IMR-90 (cell line): ENCODE results near the gene CCDC177. TPM values are rescaled to one million over a fixed set of nuclear protein-coding genes. Genes with fewer than 3 reads are reported as not detected.

Experiments
- ATAC-seq: fragments of 200-7000 bp; cut with Tn5 transposase; 2 replicates; pipeline ENCODE4 v1.9.1; 2020; ENCODE audit warnings: low read depth, mild to moderate bottlenecking, moderate library complexity
- BruUV-seq: library from RNA; stranded (reverse); fragments of 400-500 nt; replicated peaks from 2 replicates; lab custom pipeline; 2021; lab: Mats Ljungman, UMichigan
- CTCF ChIA-PET: fragments of 300-600 bp; formaldehyde crosslinking; extraction: SDS; loops from one replicate; lab custom pipeline; 2021; ENCODE audit warnings: antibody characterized with exemption; lab: Yijun Ruan, JAX
- POLR2A ChIA-PET: fragments of 300-600 bp; sonication (Branson Sonifier 250); formaldehyde crosslinking; loops from one replicate; lab custom pipeline; 2022; ENCODE audit warnings: antibody characterized with exemption; ENCODE audit not compliant: unreplicated experiment; lab: Charles Lee
- DNase-seq: peaks from one replicate; pipeline ENCODE4 v3.0.0; 2013
- H2AFZ ChIP-seq: replicated peaks from 2 replicates; pipeline ENCODE3; 2013; ENCODE audit warnings: low read length, mild to moderate bottlenecking; ENCODE audit not compliant: poor library complexity
- H2AK5ac ChIP-seq: 2 replicates; pipeline ENCODE4 v1.6.1; 2013; ENCODE audit warnings: low read depth, low read length, inconsistent platforms
- H2AK9ac ChIP-seq: replicated peaks from 2 replicates; pipeline ENCODE3; 2013; ENCODE audit warnings: mild to moderate bottlenecking, low read depth, low read length, moderate library complexity; ENCODE audit not compliant: poor library complexity
- H2BK120ac ChIP-seq: 2 replicates; pipeline ENCODE4 v1.6.1; 2013; ENCODE audit warnings: low read depth, low read length, inconsistent platforms
- H2BK15ac ChIP-seq: 3 replicates; pipeline ENCODE4 v1.6.1; 2013; ENCODE audit warnings: low read depth, low read length, inconsistent platforms
- H2BK20ac ChIP-seq: 2 replicates; pipeline ENCODE4 v1.6.1; 2013; ENCODE audit warnings: low read depth, mild to moderate bottlenecking, inconsistent platforms, low read length, moderate library complexity
- H2BK5ac ChIP-seq: 2 replicates; pipeline ENCODE4 v1.6.1; 2013; ENCODE audit warnings: mild to moderate bottlenecking, low read depth, low read length, inconsistent platforms; ENCODE audit not compliant: poor library complexity, severe bottlenecking
- H3K14ac ChIP-seq: replicated peaks from 2 replicates; pipeline ENCODE4 v1.6.1; 2013; ENCODE audit warnings: low read depth, low read length, inconsistent platforms
- H3K18ac ChIP-seq: 2 replicates; pipeline ENCODE4 v1.6.1; 2013; ENCODE audit warnings: low read depth, low read length, control low read depth
- H3K23ac ChIP-seq: 2 replicates; pipeline ENCODE4 v1.6.1; 2013; ENCODE audit warnings: low read depth, low read length, inconsistent platforms
- H3K27ac ChIP-seq: 2 replicates; pipeline ENCODE4 v1.5.1; 2013; ENCODE audit warnings: mild to moderate bottlenecking, control low read depth, low read length; ENCODE audit not compliant: insufficient read depth
- H3K27me3 ChIP-seq: 2 replicates; pipeline ENCODE4 v1.6.1; 2013; ENCODE audit warnings: low read length; ENCODE audit not compliant: control insufficient read depth, insufficient read depth
- H3K36me3 ChIP-seq: 2 replicates; pipeline ENCODE4 v1.6.1; 2013; ENCODE audit warnings: low read length, mixed read lengths; ENCODE audit not compliant: control insufficient read depth, insufficient read depth
- H3K4ac ChIP-seq: 2 replicates; pipeline ENCODE4 v1.6.1; 2013; ENCODE audit warnings: low read depth, low read length, inconsistent platforms
- H3K4me1 ChIP-seq: 2 replicates; pipeline ENCODE4 v1.6.1; 2013; ENCODE audit warnings: low read length, mixed read lengths; ENCODE audit not compliant: control insufficient read depth, insufficient read depth
- H3K4me2 ChIP-seq: 2 replicates; pipeline ENCODE4 v1.6.1; 2013; ENCODE audit warnings: low read depth, mild to moderate bottlenecking, control low read depth, low read length, moderate library complexity
- H3K4me3 ChIP-seq: 2 replicates; pipeline ENCODE4 v1.5.1; 2013; ENCODE audit warnings: low read depth, mild to moderate bottlenecking, control low read depth, low read length, moderate library complexity; ENCODE audit not compliant: insufficient read depth
- H3K56ac ChIP-seq: 2 replicates; pipeline ENCODE4 v1.6.1; 2013; ENCODE audit warnings: low read length, inconsistent platforms; ENCODE audit not compliant: insufficient read depth; ENCODE audit errors: extremely low read depth
- H3K79me1 ChIP-seq, 2 experiments: 2 replicates each; pipeline ENCODE4 v1.6.1; 2013; ENCODE audit warnings: low read length in 2 of 2, inconsistent platforms in 1 of 2, low read depth in 1 of 2
- H3K9ac ChIP-seq: 2 replicates; pipeline ENCODE4 v1.6.1; 2013; ENCODE audit warnings: low read depth, low read length, control low read depth
- H3K9me1 ChIP-seq: 2 replicates; pipeline ENCODE4 v1.6.1; 2013; ENCODE audit warnings: low read length, inconsistent platforms; ENCODE audit not compliant: insufficient read depth
- H3K9me3 ChIP-seq: 2 replicates; pipeline ENCODE4 v1.6.1; 2013; ENCODE audit warnings: low read length; ENCODE audit not compliant: control insufficient read depth, insufficient read depth
- H4K20me1 ChIP-seq: 2 replicates; pipeline ENCODE4 v1.6.1; 2013; ENCODE audit warnings: low read length, inconsistent platforms; ENCODE audit not compliant: insufficient read depth
- H4K5ac ChIP-seq: 2 replicates; pipeline ENCODE4 v1.6.1; 2013; ENCODE audit warnings: mild to moderate bottlenecking, low read depth, low read length, control low read depth
- H4K8ac ChIP-seq, 2 experiments: 2 replicates each; pipeline ENCODE4 v1.6.1; 2013; ENCODE audit warnings: low read depth in 2 of 2, low read length in 2 of 2, control low read depth in 1 of 2, inconsistent platforms in 1 of 2
- H4K91ac ChIP-seq: 2 replicates; pipeline ENCODE4 v1.6.1; 2013; ENCODE audit warnings: low read depth, low read length, inconsistent platforms; ENCODE audit not compliant: insufficient read depth
- CEBPB ChIP-seq: IDR thresholded peaks from 2 replicates; pipeline ENCODE4 v1.6.1; 2012; ENCODE audit warnings: low read depth, low read length, improper control_type of control experiment
- FOS ChIP-seq: fragments of 150-350 bp; IDR thresholded peaks from 2 replicates; pipeline ENCODE4 v1.6.1; 2016; ENCODE audit warnings: low read depth, low read length
- MAFK ChIP-seq: IDR thresholded peaks from 2 replicates; pipeline ENCODE4 v1.6.1; 2012; ENCODE audit warnings: low read depth, low read length, improper control_type of control experiment
- MAZ ChIP-seq: IDR thresholded peaks from 2 replicates; pipeline ENCODE4 v1.6.1; 2012; ENCODE audit warnings: low read depth, mild to moderate bottlenecking, low read length, improper control_type of control experiment, moderate library complexity, borderline replicate concordance
- MXI1 ChIP-seq: IDR thresholded peaks from 2 replicates; pipeline ENCODE4 v1.6.1; 2012; ENCODE audit warnings: low read depth, mild to moderate bottlenecking, low read length, moderate library complexity, borderline replicate concordance
- POLR2A ChIP-seq: IDR thresholded peaks from 2 replicates; pipeline ENCODE4 v1.6.1; 2012; ENCODE audit warnings: mild to moderate bottlenecking, low read depth, low read length
- RAD21 ChIP-seq: IDR thresholded peaks from 2 replicates; pipeline ENCODE4 v1.6.1; 2012; ENCODE audit warnings: low read length, improper control_type of control experiment
- RFX5 ChIP-seq: IDR thresholded peaks from 2 replicates; pipeline ENCODE4 v1.8.0; 2012; ENCODE audit warnings: low read depth, mild to moderate bottlenecking, low read length, moderate library complexity
- SMC3 ChIP-seq: fragments of 150-350 bp; IDR thresholded peaks from 2 replicates; pipeline ENCODE4 v1.6.1; 2016; ENCODE audit warnings: low read depth, mild to moderate bottlenecking, antibody characterized with exemption, low read length, moderate library complexity
- WGBS, 2 experiments: methylation state at CpG; one replicate each; pipeline versions ENCODE4 v1.1.5 to v1.1.7; 2013; ENCODE audit warnings: missing lambda C conversion rate in 2 of 2; ENCODE audit not compliant: insufficient read length in 1 of 2; ENCODE audit errors: extremely low coverage in 2 of 2; 5-methylcytosine and 5-hydroxymethylcytosine counted together
- dilution Hi-C: fragments of 300-500 bp; cut with HindIII; formaldehyde crosslinking; loops from one replicate; pipeline ENCODE4 v1.14.3; 2018; ENCODE audit warnings: low sequenced_read_pairs; ENCODE audit not compliant: unreplicated experiment
- in situ Hi-C: fragments of 300-500 bp; cut with MboI; formaldehyde crosslinking; loops from 3 replicates; pipeline ENCODE4 v1.14.3; 2019; ENCODE audit warnings: low sequenced_read_pairs, inconsistent platforms, mixed read lengths
- intact Hi-C: fragments of 100-400 bp; cut with micrococcal nuclease; formaldehyde crosslinking; loops from 2 replicates; pipeline ENCODE4 v1.10.0; 2022
- polyA plus RNA-seq, 3 experiments: library from polyadenylated mRNA; depleted of rRNA; stranded (reverse); fragments of >200 nt; gene quantifications; 2 replicates each; pipeline ENCODE4 v1.2.3, GENCODE V29; 2012; ENCODE audit warnings: low replicate concordance in 1 of 3
- total RNA-seq: library from RNA; depleted of rRNA; stranded (reverse); fragments of >200 nt; gene quantifications from 2 replicates; pipeline ENCODE4 v1.2.3, GENCODE V29; 2012
- TF ChIP-seq, protein P1 (sequence below): fragments of 150-350 bp; IDR thresholded peaks from 2 replicates; pipeline ENCODE4 v1.6.1; 2016; ENCODE audit warnings: low read depth, mild to moderate bottlenecking, low read length, moderate library complexity, borderline replicate concordance
- TF ChIP-seq, protein P2 (sequence below): conservative IDR thresholded peaks from 2 replicates; pipeline ENCODE4 v1.5.1; 2012; ENCODE audit warnings: mild to moderate bottlenecking, low read depth, low read length, improper control_type of control experiment

The CCDC177 gene
- total and polyA plus RNA-seq, 2 of the 4 experiments (the other 2 are of a cell fraction) = not detected

DNA sequence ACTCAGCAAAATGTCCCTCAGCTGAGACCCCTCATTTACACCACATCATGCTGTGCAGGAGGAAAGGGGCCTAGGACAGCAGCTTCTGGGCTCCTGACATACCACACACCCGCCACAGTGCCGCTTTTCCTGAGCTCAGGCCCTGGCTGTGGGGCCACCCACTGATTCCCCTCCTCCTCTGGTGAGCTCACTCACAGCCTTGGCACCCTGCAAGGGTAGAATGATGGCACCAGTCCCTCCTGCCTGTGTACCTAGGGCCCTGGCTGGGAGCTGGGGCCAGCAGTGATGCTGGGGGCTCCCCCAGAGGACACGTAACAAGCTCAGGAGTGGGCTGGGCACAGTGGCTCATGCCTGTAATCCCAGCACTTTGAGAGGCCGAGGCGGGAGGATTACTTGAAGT is 45.7 kb downstream of the CCDC177 start:
- H2AFZ ChIP-seq = no peak overlapping the region
- H3K14ac ChIP-seq = no peak overlapping the region
- no CpG with 5 or more reads among the region's 5 CpGs for WGBS, 2 experiments
- ChIA-PET POLR2A (no interaction called here), CTCF (no interaction called here)
- no peak overlapping the region for H2AK5ac ChIP-seq
- H2BK20ac ChIP-seq = no peak overlapping the region
- no peaks in the 10 kb centered on the region for H3K4me1 ChIP-seq
- BruUV-seq = no TSS peak
- H2BK5ac ChIP-seq = no peak overlapping the region
- no peak overlapping the region for H3K4me3 ChIP-seq
- no peak overlapping the region for H3K56ac ChIP-seq
- H3K4ac ChIP-seq = no peak overlapping the region
- in situ Hi-C loops = no loop called here
- H2BK120ac ChIP-seq = no peak overlapping the region
- no peak overlapping the region for H4K8ac ChIP-seq
- TF ChIP-seq CEBPB = no peak
- no peak for TF ChIP-seq MXI1
- TF ChIP-seq, protein P1, sequence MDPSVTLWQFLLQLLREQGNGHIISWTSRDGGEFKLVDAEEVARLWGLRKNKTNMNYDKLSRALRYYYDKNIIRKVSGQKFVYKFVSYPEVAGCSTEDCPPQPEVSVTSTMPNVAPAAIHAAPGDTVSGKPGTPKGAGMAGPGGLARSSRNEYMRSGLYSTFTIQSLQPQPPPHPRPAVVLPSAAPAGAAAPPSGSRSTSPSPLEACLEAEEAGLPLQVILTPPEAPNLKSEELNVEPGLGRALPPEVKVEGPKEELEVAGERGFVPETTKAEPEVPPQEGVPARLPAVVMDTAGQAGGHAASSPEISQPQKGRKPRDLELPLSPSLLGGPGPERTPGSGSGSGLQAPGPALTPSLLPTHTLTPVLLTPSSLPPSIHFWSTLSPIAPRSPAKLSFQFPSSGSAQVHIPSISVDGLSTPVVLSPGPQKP = no peak
- TF ChIP-seq SMC3 = no peak
- no peak for TF ChIP-seq RAD21
- TF ChIP-seq FOS = no peak
- TF ChIP-seq, protein P2, sequence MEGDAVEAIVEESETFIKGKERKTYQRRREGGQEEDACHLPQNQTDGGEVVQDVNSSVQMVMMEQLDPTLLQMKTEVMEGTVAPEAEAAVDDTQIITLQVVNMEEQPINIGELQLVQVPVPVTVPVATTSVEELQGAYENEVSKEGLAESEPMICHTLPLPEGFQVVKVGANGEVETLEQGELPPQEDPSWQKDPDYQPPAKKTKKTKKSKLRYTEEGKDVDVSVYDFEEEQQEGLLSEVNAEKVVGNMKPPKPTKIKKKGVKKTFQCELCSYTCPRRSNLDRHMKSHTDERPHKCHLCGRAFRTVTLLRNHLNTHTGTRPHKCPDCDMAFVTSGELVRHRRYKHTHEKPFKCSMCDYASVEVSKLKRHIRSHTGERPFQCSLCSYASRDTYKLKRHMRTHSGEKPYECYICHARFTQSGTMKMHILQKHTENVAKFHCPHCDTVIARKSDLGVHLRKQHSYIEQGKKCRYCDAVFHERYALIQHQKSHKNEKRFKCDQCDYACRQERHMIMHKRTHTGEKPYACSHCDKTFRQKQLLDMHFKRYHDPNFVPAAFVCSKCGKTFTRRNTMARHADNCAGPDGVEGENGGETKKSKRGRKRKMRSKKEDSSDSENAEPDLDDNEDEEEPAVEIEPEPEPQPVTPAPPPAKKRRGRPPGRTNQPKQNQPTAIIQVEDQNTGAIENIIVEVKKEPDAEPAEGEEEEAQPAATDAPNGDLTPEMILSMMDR = no peak
- no peak for TF ChIP-seq MAZ
- no peak for TF ChIP-seq MAFK
- TF ChIP-seq RFX5 = no peak
- TF ChIP-seq POLR2A = no peak
- H3K4me2 ChIP-seq = no peak overlapping the region
- no peaks in the 10 kb centered on the region for H3K9me3 ChIP-seq
- no peak overlapping the region for H3K18ac ChIP-seq
- intact Hi-C loops = no loop called here
- H3K36me3 ChIP-seq = no peaks in the 10 kb centered on the region
- peaks cover 78% of the 10 kb centered on the region for H3K27me3 ChIP-seq
- no peaks in the 10 kb centered on the region for H3K79me1 ChIP-seq
- no peaks in the 10 kb centered on the region; the same call in none of the 2 replicates for H4K20me1 ChIP-seq
- no peaks in the 10 kb centered on the region for H3K9me1 ChIP-seq
- no peak for ATAC-seq
- H3K9ac ChIP-seq = no peak overlapping the region
- no peak overlapping the region for H3K23ac ChIP-seq
- H3K27ac ChIP-seq = no peak overlapping the region
- dilution Hi-C loops = no loop called here
- H2AK9ac ChIP-seq = no peak overlapping the region
- DNase-seq = no peak
- no peak overlapping the region for H4K91ac ChIP-seq
- H2BK15ac ChIP-seq = no peak overlapping the region
- no peak overlapping the region for H4K5ac ChIP-seq
